NCI-H526 (cell line): ENCODE data around the gene SLC24A5.

Source experiments
- DNase-seq, 2 experiments: peaks; one replicate each; lab custom pipeline; 2025; lab: John Stamatoyannopoulos, UW

The SLC24A5 gene

DNA sequence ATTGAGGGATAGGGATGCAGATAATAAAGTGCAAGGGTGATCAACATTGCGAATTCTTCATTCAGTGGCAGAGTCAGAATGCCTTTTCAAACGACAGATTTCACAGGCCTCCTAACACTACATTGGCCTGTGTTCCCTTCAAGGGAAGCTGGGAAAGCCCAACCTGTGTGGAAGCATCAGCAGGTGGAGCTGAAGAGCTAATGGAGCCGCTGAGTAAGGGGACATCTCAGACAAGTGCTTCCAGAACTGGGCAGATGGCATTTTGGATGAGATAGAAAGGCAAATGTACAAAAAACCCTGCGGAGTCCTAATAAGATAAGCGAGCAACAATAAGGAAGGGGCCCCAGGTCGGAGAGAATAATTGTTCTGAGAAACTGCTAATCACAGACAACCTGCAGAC lies 8.5 kb upstream of the SLC24A5 start:
- peak; percentile 22 to 68 for DNase-seq

DNA sequence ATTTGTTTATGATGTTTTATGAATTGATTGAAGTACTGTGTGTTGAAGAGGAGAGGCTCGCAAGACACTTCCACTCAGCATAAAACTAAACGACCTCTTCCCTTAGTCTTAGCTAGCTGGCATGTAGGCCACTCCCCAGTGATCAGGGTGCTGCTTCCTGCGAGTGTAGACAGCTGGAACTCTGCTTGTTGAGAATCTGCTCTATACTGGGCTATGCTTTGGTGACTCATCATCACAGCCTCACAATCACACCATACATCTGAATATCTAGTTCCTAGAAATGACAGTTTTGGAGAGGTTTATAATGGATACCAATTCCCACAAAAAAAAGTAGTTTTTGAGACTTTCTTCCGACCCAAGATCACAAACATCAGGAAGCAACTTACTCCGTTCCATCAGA lies 1.5 kb upstream of the SLC24A5 start:
- DNase-seq, result no peak

DNA sequence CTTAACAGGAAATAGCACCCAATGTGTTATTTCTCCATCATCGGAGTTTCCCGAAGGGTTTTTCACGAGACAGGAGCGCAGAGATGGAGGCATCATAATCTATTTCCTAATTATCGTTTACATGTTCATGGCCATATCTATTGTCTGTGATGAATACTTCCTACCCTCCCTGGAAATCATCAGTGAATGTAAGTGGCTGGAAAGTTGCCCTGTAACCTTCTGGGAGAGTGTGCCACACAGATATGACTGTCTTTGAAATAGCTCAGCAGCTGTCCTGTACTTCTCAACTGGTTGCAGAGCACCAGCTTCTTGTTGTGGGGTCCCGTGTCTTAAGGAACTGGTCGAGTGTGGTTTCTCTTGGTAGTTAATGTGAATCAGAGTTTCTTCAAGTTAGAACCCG lies 1.1 kb downstream of the SLC24A5 start:
- no peak for DNase-seq

DNA sequence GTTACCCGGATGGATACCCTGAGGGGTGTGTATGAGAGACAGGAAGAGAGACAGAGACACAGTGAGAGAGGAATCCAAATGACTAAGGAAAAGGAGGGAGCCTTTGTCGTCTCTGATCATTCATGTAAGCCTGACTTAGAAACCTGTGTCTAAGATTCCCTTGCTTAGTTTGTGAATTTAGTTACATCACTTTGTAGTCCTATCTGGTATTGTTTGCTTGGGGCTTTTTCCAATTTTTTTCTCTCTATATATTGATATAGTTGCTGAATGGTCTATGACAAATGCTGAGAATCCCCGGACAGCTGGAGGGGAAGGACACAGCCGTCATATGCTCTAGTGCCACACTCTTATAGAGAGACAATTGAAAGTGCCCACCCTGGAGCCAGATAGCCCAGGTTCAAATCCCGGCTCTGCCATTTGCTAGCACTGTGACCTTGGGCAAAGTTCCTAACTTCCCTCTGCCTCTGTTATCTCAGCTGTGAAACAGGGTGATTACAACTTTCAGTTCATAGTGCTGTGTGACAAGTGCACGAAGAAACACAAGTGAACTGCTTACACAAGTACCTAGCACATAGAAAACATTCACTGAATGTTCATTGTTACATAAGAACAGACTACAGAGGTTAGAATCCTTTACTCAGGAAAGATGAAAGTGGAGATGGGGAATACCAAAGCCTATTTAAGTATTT lies 6.0 kb downstream of the SLC24A5 start:
- DNase-seq, result no peak

DNA sequence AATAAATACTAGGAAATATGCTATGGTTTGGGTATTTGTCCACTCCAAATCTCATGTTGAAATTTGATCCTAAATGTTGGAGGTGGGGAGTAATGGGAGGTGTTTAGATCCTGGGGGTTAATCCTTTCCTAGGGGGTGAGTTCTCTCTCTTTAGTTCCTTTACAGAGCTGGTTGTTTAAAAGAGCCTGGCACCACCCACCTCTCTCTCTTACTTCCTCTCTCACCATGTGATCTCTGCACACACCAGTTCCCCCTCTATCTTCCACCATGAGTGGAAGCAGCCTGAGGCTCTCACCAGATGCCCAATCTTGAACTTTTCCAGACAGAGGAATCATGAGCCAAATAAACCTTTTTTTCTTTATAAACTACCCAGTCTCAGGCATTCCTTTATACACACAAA lies 10.5 kb downstream of the SLC24A5 start:
- DNase-seq, result no peak

DNA sequence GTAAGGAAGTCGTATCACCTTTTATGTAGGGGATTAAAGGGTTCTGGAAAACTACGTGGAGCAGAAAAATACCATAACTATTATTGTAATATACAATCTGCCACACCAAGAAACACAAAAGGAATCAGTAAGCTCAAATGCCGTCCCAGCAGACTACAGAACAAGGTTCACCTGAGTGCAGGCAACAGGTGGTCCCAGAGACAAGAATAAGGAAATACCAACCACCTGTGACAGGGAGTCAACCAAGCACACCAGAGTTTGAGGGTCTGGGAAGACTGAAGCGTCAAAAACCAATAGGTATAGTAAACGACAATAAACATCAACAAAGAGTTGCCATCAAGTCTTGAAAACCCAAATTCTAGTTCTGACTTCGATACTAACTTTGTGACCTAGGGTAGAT lies 12.1 kb downstream of the SLC24A5 start:
- no peak for DNase-seq

DNA sequence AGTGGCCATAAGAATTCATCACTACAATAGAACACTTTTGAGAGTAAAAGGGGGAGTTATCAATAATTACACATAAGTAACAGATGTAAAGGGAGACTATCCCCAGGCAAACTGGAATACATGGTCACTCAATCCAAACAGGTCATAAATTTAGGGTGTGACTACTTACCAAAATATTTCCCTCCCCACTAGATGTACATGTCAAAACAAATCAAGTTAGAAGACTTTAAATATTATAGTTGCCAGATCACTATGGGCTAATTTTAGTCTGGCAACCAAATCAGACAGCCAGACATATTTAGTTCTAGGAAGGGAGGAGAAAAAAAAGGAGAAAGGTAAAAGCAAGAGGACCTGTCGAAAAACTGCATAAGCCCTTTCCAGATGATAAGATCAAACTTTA lies 23.1 kb downstream of the SLC24A5 start:
- DNase-seq, result no peak

DNA sequence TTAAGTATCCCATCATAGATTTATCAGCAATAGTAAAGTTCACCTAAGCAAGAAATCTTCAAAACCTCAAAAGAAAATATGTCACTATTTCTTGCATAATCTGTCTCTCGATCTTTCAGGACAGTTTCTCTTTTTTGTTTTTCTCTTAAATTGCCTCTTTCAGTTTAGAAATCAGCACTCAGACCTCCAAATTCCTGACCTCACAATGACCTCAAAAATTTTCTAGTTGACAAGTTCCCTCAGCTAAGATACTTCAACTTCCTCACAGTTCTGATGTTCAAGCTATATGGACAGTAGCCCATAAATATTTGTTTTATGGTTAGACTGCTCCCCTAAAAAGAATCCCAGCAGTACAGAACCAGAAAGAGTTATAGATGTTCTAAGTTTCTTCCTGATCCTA lies 24.1 kb downstream of the SLC24A5 start:
- no peak for DNase-seq

DNA sequence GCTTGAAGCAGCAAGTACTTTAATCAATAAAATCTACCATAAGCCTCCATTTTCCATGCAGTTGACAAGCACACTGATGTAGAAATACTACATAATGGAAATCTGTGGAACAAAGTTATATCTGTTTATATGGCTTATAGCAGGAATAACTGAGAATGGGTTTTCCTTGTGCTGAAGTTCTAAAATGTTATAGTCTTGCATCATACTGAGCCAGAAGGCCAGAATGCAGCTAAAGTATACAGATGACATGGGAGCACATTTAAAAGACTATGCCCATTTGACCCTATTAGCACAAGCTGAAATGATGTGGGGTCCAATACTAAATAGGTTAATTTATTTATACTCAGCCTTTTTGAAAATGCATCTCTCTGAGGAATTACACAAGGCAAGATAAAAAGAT lies 25.1 kb downstream of the SLC24A5 start:
- no peak for DNase-seq

DNA sequence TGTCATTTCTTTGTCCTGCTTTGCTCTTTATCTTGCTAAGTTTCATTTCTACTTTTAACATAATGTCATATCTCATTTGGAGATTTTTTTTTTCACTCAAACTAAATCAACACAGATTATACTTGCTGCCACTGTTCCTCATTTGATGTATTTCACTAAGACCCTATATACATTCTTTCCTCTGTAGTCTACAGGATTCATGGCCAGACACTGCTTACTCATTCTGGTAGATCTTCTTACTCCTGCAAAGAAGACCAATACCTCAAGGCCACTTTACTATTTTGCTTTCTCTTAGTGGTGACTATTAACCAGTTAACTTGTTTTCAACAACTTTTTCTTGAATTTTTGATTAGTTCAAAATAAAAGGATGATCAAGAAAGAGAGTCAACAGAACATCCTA lies 26.6 kb downstream of the SLC24A5 start:
- DNase-seq, result no peak

DNA sequence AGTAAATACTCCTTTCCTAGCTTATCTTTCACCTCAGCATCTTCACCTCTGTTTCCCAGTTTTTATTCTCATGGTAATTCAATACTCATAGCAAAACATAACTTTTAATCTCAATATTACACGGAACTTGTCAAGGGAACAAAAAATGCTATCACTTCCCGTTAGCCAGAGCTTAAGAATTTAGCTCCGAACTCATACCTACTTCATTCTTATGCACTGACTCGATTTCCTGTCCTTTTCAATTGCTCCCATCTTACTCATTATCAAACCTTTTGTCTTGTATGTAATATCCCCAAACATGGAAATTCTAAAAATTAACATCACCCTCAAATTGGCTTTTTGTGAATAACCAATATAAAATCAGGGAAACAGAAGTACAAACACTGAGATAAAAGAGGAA lies 29.1 kb downstream of the SLC24A5 start:
- no peak for DNase-seq

DNA sequence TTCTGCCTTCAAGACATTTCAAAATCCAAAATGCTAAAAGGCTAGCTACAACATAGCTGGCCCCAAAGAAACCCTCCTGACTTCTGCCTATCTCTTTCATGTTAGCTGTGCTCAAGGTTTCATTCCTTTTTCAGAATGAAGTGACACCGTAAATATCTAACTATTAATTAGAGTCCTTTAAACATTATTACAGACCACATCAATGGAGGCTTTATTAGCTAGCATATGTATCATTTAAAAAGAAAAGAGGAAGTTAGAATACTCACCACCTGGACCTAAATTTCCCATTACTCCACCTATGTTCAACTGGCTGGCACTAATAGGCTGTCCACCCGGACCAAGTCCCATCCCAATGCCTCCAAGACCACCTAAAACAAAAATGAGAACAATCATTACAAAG lies 32.7 kb downstream of the SLC24A5 start:
- DNase-seq, result no peak

DNA sequence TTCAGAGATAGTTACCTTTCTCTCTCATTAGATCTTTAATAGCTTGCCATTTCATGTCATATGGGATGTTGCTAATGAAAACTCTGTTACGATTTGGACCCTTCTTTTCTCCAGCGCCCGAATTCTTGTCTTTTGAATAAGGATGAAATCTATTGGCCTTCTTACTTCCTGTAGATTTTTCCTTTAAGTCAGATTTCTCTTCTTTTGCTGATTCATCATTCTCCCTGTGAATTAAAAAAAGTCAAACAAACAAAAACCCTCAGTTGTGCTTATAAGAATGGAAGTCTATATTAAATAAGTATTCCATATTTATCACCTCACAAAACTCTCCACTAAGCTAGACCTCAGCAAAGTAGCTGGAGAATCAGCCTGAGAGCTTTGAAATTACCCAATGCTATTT lies 47.8 kb downstream of the SLC24A5 start:
- no peak for DNase-seq

DNA sequence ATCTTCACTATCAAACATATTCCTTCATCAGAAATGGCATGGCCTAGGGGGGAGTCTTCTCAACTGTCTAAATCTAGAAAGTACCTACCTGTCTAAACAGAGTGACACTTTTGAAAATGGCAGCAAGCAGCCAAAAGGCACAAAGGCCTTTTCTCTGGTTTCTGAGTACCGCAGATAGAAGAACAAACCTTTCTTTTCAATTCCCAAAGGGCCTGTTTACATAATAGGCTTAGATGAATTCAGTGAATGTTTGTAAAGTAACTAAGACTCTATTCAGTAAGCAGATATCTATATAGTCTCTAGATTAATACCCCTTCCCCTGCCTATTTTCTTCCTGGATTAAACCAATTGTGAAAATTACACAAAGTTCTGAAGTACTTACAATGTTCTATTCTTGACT lies 50.2 kb downstream of the SLC24A5 start:
- DNase-seq, result peak; percentile 25 to 47

DNA sequence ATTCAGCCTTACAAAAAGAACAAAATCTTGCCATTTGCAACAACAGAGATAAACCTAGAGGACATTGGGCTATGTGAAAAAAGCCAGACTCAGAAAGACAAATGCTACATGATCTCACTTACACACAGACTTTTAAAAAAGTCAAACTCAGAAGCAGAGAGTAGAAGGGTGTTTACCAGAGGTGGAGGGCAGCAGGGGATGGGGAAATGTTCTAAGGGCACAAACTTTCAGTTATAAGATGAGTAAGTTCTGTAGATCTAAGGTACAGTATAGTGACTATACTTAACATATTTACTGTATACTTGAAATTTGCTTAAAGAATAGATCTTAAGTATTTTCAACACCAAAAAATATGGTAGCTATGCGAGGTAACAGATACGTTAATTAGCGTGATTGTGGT lies 54.3 kb downstream of the SLC24A5 start:
- no peak for DNase-seq

DNA sequence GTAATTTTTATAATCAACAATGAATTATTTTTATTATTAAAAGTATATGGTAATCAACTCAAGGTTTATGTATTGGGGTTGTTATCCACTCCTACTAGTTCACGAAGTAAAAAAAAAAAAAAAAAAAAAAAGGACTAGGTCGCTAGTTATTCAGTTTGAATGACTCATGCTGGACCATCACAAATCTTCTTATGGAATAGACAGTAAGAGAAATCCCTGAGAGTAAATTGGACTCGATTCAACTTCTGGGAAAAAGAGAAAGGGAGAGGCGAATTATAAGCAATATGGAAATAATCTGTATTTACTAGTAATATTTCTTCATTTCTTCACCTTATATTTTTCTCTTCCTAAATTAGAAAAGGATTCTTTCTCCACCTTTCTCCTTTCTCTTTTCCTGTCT lies 55.3 kb downstream of the SLC24A5 start:
- no peak for DNase-seq

DNA sequence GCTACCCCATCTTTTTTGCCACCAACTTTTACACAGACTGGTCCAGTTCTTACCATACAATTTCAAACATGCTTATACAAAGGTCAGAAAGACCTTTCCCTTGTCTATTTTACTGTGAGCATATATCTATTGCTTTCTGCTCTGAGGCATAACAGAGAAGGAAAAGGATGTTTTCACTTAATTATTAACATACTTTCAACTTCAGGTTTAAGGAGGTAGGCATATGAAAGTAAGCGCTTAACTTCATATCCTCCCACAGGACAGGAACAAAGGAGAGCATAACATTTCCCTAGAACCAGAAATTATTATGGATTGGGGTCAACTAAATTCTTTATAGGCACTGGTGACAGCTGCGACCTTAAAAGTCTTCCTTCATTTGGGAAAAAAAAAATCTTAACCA lies 56.2 kb downstream of the SLC24A5 start:
- DNase-seq, result no peak

DNA sequence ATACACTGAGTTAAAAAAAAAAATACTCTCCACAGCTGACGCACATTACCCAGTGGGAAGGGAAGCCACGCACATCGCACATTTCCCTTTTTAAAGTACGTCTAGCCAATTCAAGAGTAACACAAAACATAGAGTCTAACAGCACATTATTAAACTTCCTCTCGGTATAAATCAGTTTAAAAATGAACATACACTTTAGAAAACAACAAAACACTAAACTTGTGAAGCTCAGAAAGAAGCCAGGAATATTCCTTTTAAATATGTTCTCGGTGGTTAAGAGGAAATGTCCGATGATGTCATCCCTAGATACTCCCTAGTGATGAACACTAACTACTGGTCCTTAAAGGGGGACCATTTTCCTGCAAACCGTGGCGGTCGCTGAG lies 56.6 kb downstream of the SLC24A5 start:
- DNase-seq, result peak; percentile 21 to 74

DNA sequence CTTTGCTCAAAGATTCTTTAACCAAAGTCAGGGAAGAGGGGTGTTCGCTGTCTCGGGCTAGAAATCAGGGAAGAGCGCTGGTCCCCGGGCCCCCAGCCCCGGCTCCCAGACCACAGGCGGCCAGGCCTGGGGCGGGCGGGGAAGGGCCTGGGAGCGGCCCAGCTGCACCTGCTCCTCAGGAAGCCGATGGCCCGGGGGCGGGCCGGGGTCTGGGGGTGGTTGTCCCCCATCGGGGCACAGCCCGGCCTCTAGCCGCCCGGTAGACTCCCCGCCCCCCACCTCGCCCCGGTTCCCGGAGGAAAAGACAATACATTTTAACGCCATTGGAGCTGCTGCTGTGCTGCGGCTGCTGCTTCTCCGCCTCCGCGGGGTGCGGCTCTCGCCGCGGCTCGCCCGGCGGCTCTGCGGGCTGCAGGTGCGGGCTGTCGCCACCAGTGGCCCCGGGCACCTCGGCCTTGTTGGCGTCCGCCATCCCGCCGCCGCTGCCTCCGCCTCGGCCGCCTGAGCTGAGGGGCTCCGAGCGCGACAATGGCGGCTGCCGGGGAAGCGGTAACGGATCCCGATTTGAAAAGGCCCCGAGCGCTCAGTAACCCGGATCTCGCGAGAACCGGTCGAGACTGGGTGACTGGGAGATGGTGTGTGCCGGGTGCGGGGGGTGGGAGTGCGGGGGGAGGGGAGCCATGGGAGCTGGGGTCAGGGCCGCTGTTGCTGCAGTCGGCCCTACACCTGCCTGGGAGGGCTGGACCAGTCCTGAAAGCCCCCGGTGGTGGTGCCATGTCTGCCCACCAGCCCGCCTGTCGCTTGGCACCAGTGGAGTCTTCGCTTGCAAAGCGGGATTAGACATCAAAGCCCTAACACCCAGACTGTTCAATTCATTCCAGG lies 57.2 kb downstream of the SLC24A5 start, which contains the start of gene MYEF2:
Gene MYEF2, minus strand, starts transcription at position 530 of the 882 bp plus-strand sequence. Its CDS starts 58 bp downstream, at position 472.
- DNase-seq, result peak; percentile 69 to 86

DNA sequence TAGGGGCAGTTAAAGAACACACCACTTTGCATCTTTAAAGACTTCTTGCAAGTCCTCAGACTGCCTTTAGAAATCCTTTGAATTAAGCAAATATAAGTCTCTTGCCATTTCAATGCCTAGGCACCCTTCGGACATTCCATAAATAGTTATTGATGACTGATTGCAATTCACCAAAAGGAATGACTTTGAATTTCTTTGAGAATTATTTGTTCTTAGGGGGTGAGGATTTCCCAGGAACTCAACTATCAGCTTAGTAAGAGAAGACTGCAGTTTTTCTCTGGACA lies 57.8 kb downstream of the SLC24A5 start:
- no peak for DNase-seq

DNA sequence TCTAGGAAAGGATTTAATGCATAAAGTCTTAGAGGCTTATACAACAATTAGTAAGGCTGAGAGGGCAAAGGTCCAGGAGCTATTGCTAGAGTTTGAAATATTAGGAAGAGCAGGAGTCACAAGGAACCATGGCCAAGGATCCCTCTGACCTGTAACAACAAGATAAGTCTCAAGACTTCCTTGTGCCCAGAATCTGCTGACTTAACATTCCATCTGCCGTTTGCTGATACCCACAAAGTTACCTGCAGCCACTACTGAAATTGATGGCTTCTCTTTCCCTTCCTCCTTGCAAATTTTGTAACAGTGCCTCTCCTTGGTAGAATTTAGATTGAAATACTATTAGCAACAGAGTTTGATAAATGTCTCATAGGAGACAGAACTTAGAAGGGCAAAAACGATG lies 62.0 kb downstream of the SLC24A5 start:
- no peak for DNase-seq

DNA sequence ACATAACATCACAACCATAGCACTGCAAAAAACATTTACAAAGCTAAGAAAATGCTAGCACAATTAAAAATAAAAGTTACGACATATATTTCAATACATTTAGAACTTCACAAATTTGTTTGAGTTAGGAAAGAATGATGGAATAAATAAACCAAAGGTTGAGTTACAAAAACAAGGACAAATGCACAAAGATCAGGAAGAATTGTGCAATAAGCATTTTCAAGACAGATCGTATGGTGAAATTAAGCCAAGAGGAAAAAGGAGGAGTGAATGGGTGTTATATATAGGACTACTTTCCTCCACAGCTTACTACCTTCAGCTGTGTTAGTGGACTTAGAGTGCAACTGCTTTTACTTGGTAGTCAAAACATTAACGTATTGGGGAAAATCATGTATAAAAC lies 64.7 kb downstream of the SLC24A5 start:
- no peak for DNase-seq

DNA sequence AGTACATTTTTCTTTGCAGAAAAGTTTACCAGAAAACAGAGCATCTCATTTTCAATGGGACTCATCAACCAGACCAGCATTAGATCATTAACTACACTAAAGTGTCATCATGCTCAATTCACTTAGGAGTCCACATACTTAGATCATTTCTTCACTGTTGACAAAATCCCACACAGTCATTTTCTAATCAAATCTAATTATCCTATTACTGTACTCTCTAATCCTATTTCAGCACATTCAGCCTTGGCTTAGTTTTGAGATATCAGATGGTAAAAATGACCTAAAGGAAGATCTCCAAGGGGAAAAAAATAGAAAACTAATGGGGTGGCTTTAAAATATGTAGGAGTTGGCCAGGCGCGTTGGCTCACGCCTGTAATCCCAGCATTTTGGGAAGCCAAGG lies 65.5 kb downstream of the SLC24A5 start:
- no peak for DNase-seq
